H54 (cell line): ENCODE data around the gene DVL3.

Experiments used
- DNase-seq: peaks from one replicate; pipeline ENCODE4 v3.0.0; 2011; ENCODE audit warnings: low spot score, mixed read lengths; ENCODE audit not compliant: insufficient read length
- FAIRE-seq: peaks from 3 replicates; lab custom pipeline; 2011; peaks lifted over from hg19 to GRCh38; lab: Jason Lieb, UNC
- POLR2A ChIP-seq: IDR thresholded peaks from 2 replicates; pipeline ENCODE4 v1.6.1; 2011; ENCODE audit warnings: low read depth, mild to moderate bottlenecking, low read length

The DVL3 gene

GRCh38 chr3:184165543-184165942, 10.4 kb downstream of the DVL3 start:
- TF ChIP-seq POLR2A = no peak
- FAIRE-seq (no peak), DNase-seq (no peak)

DNA sequence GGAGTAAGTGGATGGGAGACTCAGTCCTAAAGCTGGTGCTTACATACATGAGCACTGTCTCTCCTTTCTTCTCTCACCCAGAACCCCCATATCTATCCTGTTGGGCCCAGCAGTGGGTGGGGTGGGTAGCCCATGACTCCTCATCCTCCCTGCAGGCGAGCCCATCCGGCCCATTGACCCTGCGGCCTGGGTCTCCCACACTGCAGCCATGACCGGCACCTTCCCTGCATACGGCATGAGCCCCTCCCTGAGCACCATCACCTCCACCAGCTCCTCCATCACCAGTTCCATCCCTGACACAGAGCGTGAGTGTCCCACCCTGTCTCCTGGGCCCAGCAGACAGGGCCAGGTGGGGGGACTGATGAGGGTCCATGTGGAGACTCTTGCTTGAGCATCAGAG, 11.5 kb downstream of the DVL3 start:
- DNase-seq (no peak), FAIRE-seq (no peak)
- no peak for TF ChIP-seq POLR2A

DNA sequence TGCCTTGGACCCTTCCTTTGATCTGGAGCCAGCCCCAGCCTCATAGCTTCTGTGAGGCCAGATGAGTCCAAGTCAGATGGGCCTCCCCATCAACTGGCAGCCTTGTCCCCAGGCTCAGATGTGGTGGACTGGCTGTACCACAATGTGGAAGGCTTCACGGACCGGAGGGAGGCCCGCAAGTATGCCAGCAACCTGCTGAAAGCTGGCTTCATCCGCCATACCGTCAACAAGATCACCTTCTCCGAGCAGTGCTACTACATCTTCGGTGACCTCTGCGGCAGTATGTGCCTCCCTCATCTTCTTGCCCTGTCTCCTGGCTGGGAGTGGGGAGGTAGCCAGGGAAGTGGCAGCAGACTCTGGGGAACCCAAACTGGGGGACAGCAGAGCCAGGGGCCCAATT, 12.6 kb downstream of the DVL3 start:
- no peak for FAIRE-seq
- DNase-seq = no peak
- no peak for TF ChIP-seq POLR2A

GRCh38 chr3:184168363-184169120, 13.4 kb downstream of the DVL3 start:
- TF ChIP-seq POLR2A = no peak
- FAIRE-seq = peak; percentile 43
- peak; percentile 98 for DNase-seq

DNA sequence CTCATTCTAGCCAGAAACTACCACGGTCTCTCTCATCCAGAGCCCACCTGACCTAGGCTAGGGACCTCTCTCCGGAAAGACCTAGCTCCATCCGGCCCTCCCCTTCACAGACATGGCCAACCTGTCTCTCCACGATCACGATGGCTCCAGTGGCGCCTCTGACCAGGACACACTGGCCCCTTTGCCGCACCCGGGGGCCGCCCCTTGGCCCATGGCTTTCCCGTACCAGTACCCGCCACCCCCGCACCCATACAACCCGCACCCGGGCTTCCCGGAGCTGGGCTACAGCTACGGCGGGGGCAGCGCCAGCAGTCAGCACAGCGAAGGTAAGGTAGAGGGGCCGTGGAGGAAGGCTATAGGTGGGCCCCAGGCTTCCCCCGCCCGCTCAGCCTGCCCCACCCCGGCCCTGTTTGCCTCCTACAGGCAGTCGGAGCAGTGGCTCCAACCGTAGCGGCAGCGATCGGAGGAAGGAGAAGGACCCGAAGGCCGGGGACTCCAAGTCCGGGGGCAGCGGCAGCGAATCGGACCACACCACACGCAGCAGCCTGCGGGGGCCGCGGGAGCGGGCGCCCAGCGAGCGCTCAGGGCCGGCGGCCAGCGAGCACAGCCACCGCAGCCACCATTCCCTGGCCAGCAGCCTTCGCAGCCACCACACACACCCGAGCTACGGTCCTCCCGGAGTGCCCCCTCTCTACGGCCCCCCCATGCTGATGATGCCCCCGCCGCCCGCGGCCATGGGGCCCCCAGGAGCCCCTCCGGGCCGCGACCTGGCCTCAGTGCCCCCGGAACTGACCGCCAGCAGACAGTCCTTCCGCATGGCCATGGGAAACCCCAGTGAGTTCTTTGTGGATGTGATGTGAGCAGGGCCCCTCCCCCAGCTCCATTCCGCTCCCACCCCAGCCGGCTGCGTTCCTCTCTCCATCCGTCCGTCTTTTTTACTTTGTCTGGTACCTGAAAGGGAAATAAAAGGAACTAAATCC, 15.0 kb downstream of the DVL3 start:
- FAIRE-seq (no peak), DNase-seq (no peak)
- TF ChIP-seq POLR2A = no peak

- peak; percentile 75 for DNase-seq
- no peak for TF ChIP-seq POLR2A
- FAIRE-seq = no peak
Measured at GRCh38 chr3:184171562-184171961, 16.4 kb downstream of the DVL3 start.

- no peak for TF ChIP-seq POLR2A
- FAIRE-seq (no peak), DNase-seq (peak; percentile 51)
Measured at GRCh38 chr3:184172681-184173373, 17.6 kb downstream of the DVL3 start.

GRCh38 chr3:184173374-184173722, 18.2 kb downstream of the DVL3 start:
- FAIRE-seq = no peak
- no peak for DNase-seq
- no peak for TF ChIP-seq POLR2A

- FAIRE-seq = no peak
- no peak for TF ChIP-seq POLR2A
Measured at GRCh38 chr3:184174284-184174645, 19.1 kb downstream of the DVL3 start.

DNA sequence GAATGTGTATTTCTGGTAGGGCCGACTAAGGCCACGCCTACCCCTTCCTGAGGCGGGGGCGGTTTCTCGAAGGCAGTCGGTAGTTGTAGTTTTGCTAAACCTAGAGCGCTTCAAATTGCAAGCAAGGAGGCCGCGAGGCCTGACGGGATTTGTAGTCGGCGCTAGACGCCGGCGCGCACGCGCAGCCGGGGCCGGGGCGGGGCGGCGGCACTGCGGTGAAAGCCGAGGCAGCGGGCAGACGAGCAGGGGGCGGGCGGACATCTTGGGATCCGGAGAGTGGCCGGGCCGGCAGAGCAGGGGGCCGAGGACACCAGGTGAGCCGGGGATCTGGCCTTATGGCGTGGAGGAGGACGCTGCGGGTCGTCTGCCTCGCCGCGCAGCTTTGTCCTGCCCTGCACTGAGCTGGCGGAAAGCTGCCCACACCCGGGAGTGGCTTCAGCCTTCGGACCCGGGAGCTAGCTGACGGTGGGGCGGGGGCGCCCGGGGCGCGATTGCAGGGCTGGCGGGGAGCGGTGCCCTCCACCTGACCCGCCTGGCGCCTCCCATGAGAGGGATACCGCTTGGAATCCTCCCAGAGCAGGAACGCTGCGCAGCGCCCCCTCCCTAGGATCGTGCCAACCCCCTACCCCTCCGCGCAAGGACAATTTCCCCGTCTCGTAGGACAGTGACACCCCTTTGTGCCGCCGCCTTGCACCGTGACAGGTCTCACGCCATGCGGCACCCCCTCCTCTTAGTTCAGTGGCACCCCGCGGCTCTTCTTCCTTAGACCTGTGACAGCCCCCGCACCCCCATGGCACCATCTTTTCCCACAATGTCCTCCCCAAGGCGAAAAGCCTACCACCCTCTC, 19.7 kb downstream of the DVL3 start, which contains the start of gene AP2M1:
Gene AP2M1, plus strand, starts transcription at position 210 of the 847 bp plus-strand sequence. CDS start 2,139 bp downstream, outside the sequence.
- DNase-seq = peak; percentile 96
- peak; percentile 90 for TF ChIP-seq POLR2A
- FAIRE-seq = peak; percentile 15

More at GRCh38 chr3:184174284-184174645, 19.1 kb downstream of the DVL3 start:
- DNase-seq = no peak

DNA sequence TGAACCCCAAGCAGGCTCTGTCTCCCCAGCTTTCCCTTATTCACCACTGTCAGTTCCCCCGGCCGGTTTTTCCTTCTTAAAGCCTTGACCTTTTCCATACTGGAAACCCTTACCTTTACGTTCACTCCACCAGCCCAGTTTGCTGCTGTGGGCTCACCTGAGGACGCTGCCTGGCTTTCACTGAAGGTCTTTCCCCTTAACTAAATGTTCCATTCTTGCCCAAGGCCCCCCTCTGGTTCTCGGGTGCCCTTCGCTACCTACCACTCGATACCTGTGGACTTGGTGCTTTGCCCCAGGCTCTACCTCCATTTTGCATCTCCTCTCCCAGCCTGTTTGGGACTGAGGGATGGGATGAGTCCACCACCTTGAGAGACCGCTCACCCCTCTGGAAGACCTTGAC, 20.3 kb downstream of the DVL3 start:
- TF ChIP-seq POLR2A = no peak
- DNase-seq = no peak
- no peak for FAIRE-seq

GRCh38 chr3:184175981-184176376, 20.8 kb downstream of the DVL3 start:
- DNase-seq (no peak), FAIRE-seq (no peak)
- TF ChIP-seq POLR2A = no peak
